Fibroblast of the aortic adventitia (primary cell): ENCODE measurements around the gene PEAK1. TPM values are rescaled to one million over a fixed set of nuclear protein-coding genes. Genes with fewer than 3 reads are reported as not detected.

Experiments used
- DNase-seq: peaks from one replicate; pipeline ENCODE4 v3.0.0-alpha.2; 2010; ENCODE audit warnings: low read depth
- H3K4me3 ChIP-seq: 2 replicates; pipeline ENCODE4 v1.5.1; 2011; ENCODE audit warnings: low read depth, mild to moderate bottlenecking, control low read depth, low read length, moderate library complexity
- CTCF ChIP-seq: IDR thresholded peaks from 2 replicates; pipeline ENCODE4 v1.5.1; 2011; ENCODE audit warnings: mild to moderate bottlenecking, low read length, control low read depth, inconsistent platforms; ENCODE audit not compliant: insufficient read depth
- total RNA-seq: library from RNA; depleted of rRNA; stranded (reverse); fragments of >200 nt; gene quantifications from 2 replicates; pipeline ENCODE4 v1.2.3, GENCODE V29; 2012; ENCODE audit warnings: low replicate concordance

The PEAK1 gene
- total RNA-seq, 1 donor = 98.2 TPM

GRCh38 chr15:77208241-77208640 is 211.7 kb downstream of the PEAK1 start:
- no peak overlapping the region for H3K4me3 ChIP-seq
- TF ChIP-seq CTCF = no peak
- no peak for DNase-seq

GRCh38 chr15:77201665-77202064 is 218.2 kb downstream of the PEAK1 start:
- no peak for DNase-seq
- no peak for TF ChIP-seq CTCF
- no peak overlapping the region for H3K4me3 ChIP-seq

DNA sequence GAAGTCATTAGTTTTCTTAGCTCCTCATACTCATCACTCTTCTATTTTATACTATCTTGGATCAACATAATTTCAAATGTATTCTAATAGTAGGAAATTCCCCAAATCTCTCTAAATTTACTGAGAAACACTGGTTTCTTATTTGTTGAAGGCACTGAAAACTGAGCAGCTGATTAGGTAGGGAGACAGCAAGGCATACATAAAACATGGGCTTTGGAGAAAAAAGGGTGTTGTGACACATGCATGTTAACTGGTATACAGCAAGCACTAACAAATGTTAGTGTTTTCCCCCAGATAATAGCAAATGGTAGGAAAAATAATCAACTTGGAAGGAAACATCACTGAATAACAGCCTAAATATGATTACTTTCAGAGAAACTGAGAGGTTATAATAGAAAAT is 223.5 kb downstream of the PEAK1 start:
- H3K4me3 ChIP-seq = no peak overlapping the region
- TF ChIP-seq CTCF = no peak
- DNase-seq = no peak

- no peak for DNase-seq
- H3K4me3 ChIP-seq = no peak overlapping the region
- TF ChIP-seq CTCF = no peak
Measured at GRCh38 chr15:77195586-77195985, 224.3 kb downstream of the PEAK1 start.

DNA sequence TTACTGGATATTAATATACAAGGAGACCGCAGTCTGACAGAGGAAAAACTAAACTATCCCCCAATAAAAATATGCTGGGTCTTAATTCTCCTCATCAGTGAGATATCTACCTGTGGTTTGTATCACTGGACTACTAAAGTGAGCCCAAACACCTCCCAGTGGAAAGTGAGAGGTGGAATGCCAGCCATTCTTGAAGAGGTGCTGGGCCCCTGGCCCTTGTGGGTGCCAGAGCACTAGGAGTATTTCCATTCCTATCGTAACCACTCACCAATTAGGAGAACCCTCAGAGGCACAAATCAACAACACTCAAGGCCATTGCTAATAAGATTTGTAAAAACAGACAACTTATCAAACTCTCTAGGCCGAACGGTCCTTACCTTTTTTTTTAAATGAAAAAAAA is 227.5 kb downstream of the PEAK1 start:
- TF ChIP-seq CTCF = no peak
- no peak for DNase-seq
- no peak overlapping the region for H3K4me3 ChIP-seq

DNA sequence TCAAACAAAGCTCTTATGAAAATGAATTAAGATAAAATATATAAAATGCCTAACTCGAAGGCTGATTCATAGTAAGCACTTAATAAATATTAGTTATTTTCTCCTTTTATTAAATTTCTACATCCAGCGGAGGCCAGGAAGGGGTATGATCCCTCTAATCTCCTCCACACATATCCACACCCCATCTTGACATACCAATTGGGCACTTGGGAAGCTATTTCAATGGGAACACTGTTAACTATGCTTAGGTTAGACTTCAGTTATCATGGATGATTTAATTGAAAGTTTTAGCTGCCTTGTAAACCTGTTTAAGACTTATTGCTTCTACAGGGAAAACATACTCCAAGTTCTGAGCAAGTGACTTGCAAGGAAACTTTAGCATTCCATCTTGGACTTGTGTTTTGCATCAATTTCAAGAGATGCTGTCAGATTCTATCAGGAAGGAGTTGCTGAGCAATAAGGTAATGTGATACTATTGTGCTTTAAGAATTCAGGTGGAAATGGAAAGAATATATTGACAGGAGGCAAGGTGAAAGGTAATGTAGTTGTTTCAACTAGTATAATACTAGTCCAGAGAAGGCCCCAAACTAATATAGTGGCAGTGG is 228.6 kb downstream of the PEAK1 start:
- DNase-seq = no peak
- TF ChIP-seq CTCF = no peak
- H3K4me3 ChIP-seq = no peak overlapping the region
